HG02970 (cell line): ENCODE data around the gene DNAH14.
"Not testable (repeated sequence)": the region's sequence is repeated elsewhere in the genome, so short reads cannot be mapped to it uniquely, and the experiment has no call there.

Source experiments
- ATAC-seq: cut with Tn5 transposase; IDR thresholded peaks from one replicate; pipeline ENCODE4 v1.9.1; 2021; ENCODE audit warnings: mild to moderate bottlenecking, moderate library complexity, moderate number of reproducible peaks; ENCODE audit not compliant: unreplicated experiment, low FRiP score

The DNAH14 gene

GRCh38 chr1:224989615-224990014 lies 60.1 kb downstream of the DNAH14 start:
- no peak for ATAC-seq

GRCh38 chr1:224991550-224991949 lies 62.1 kb downstream of the DNAH14 start:
- ATAC-seq, result not testable (repeated sequence)

GRCh38 chr1:224995602-224996001 lies 66.1 kb downstream of the DNAH14 start:
- ATAC-seq, result no peak

DNA sequence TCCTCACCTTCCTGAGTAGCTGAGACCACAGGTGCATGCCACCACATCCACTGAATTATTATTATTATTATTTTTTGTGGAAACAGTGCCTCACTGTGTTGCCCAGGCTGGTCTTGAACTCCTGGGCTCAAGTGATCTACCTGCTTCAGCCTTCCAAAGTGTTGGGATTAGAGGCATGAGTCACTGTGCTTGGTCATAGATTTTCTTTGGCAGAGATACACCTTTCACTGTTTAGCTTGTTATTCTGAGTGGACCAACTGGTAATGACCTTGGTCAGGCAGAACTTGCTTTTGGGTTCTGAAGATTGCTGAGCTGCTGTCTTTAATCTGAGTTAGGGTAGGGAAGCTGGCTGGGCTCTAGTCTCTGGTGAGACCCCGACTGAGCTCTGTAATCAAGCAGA lies 66.8 kb downstream of the DNAH14 start:
- ATAC-seq, result no peak

DNA sequence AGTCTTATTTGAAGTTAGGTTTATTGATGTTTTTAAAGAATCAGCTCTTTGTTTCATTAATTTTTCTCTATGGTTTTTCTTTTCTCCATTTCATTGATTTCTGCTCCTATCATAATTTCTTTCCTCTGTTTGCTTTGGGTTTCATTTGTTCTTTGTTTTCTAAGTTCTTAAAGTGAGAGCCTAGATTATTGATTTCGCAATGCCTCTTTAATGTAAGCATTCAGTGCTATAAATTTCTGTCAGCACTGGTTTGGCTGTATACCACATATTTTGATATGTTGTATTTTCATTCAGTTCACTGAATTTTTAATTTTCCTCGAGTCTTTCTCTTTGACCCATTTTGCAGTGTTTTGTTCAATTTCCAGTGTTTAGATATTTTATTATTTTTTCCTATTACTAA lies 68.7 kb downstream of the DNAH14 start:
- no peak for ATAC-seq

GRCh38 chr1:225004396-225004795 lies 74.9 kb downstream of the DNAH14 start:
- no peak for ATAC-seq

DNA sequence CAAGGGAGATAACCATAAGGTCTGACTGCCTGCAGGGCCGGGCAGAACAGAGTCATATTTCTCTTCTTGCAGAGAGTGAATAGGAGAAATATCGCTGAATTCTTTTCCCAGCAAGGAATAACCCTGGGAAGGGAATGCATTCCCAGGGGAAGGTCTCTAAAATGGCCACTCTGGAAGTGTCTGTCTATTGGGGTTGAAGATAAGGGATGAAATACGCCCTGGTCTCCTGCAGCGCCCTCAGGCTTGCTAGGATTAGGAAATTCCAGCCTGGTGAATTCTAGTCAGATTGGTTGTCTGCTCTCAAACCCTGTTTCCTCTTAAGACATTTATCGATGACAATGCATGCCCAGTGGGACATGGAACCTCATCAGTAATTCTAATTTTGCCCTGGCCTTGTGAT lies 76.9 kb downstream of the DNAH14 start:
- ATAC-seq, result not testable (repeated sequence)

DNA sequence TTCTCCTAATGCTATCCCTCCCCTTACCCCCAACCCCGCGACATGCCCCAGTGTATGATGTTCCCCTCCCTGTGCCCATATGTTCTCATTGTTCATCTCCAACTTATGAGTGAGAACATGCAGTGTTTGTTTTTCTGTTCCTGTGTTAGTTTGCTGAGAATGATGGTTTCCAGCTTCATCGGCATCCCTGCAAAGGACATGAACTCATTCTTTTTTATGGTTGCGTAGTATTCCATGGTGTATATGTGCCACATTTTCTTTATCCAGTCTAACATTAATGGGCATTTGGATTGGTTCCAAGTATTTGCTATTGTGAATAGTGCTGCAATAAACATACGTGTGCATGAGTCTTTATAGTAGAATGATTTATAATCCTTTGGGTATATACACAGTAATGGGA lies 78.6 kb downstream of the DNAH14 start:
- not testable (repeated sequence) for ATAC-seq

- no peak for ATAC-seq
Observed at GRCh38 chr1:225021037-225021436, 91.6 kb downstream of the DNAH14 start.

DNA sequence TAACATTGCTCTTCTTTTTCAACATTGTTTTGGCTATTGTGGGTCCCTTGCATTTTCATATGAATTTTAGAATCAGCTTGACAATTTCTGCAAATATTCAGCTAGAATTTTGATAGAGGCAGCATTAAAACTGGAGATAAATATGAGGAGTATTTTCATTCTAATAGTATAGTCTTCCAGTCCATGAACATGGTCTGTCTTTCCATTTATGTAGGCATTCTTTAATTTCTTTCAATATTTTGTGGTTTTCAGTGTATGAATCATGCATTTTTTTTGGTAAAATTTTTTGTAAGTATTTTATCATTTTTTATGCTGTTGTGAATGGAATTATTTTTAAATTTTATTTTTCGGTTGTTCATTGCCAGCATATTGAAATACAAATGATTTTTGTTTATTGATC lies 97.2 kb downstream of the DNAH14 start:
- no peak for ATAC-seq

DNA sequence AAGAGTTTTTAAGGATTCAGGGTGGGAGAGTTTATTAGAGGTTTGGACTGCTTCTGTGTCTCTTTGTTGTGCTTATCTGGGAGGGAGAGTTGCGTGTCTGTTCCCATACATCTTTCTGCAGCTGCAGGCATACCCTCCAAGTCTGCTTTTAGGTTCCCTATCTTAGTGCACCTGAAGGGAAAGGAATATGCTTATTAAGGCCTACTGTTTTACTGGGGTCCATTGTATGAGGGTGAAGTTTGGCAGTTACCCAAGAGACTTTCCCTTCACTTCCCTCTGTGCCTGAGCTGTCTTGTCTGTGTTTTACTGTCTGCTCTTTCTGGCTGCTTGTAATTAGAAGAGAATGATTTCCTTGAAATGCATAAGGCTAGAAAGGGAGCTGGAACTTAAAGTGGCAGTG lies 107.0 kb downstream of the DNAH14 start:
- not testable (repeated sequence) for ATAC-seq

GRCh38 chr1:225042263-225042662 lies 112.8 kb downstream of the DNAH14 start:
- no peak for ATAC-seq

GRCh38 chr1:225044258-225044657 lies 114.8 kb downstream of the DNAH14 start:
- ATAC-seq, result no peak

GRCh38 chr1:225049594-225049993 lies 120.1 kb downstream of the DNAH14 start:
- ATAC-seq, result no peak

DNA sequence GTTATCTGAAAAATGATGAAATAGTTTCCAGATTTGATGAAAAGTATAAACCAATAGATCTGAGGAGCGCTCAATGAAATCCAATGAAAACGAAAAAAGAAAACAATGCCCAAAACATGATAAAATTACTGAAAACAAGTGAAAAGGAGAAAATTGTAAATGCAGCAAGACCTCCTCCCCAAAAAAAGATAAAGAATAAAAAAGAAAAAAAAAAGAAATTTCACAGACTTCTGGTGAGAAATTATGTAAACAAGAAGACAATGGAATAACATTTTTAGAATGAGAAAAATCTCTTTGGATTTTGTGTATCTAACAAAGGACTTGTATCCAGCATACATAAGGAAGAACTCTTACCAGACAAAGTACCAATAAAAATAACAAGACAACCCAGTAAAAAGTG lies 134.2 kb downstream of the DNAH14 start:
- no peak for ATAC-seq

- no peak for ATAC-seq
Observed at GRCh38 chr1:225070972-225071371, 141.5 kb downstream of the DNAH14 start.

- ATAC-seq, result no peak
Observed at GRCh38 chr1:225097175-225097574, 167.7 kb downstream of the DNAH14 start.

DNA sequence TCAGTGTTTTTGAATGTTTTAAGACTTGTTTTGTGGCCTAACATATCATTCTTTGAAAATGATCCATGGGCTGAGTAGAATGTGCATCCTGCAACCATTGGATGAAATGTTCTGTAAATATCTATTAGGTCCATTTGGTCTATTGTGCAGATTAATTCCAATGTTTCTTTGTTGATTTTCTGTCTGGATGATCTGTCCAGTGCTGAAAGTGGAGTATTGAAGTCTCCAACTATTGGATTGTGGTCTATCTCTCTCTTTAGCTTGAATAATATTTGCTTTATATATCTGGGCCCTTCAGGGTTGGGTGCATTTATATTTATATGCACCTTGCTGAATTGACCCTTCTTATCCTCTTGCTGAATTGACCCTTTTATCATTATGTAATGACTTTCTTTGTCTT lies 181.5 kb downstream of the DNAH14 start:
- ATAC-seq, result no peak

GRCh38 chr1:225113265-225113664 lies 183.8 kb downstream of the DNAH14 start:
- no peak for ATAC-seq

DNA sequence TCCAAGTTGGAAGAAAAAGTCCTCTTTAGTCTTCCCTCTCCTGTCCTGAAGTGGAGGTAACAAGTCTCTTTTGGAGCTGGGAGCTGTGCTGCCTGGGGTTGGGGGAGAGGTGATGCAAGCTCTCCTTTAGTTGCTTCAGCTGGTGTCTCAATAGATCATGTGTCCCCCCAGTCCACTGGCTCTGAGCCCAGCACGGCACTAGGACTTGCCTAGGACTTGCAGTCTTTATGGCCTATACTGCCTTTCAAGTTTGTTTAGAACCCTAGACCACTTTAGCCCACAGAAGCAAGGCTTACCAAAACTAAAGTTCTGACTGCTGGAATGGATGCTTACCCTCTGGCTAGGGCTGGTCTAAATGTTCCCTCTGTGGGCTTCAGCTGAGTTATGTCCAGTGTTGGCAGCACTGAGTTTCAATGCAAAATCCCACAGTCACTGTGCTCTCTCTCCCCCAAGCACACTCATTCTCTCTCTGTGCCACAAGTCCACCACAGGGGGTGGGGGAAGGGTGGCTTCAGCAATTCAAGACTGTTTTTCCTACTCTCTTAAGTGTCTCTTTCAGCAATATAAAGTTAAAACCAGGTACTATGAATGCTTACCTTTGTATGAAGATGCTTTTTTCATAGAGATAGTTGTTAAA lies 185.0 kb downstream of the DNAH14 start:
- no peak for ATAC-seq

DNA sequence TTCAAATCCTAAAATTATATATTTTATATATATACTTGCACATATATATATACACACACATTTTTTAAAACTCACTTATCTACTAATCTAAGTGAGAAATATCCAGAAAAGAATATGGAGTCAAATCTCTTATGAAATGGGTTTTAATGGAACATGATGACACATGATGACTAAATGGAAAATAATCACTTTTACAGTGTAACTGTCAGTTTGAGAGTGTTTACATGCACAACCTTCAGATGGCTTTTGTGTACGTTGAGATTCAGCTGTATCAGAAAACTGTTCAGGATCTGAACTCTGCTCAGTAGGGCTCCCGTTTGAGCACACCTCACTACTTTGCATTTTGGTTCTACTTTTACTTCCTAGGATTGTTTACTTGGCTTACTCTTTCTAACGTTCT lies 189.8 kb downstream of the DNAH14 start:
- ATAC-seq, result no peak

- ATAC-seq, result no peak
Observed at GRCh38 chr1:225121095-225121494, 191.6 kb downstream of the DNAH14 start.

GRCh38 chr1:225131869-225132268 lies 202.4 kb downstream of the DNAH14 start:
- no peak for ATAC-seq
